Endothelial cell of umbilical vein (primary cell): Measurements from ENCODE around the gene SCN2B. TPM values are rescaled to one million over a fixed set of nuclear protein-coding genes. Genes with fewer than 3 reads are reported as not detected.

Experiments used
- BruUV-seq: library from RNA; stranded (reverse); fragments of 400-500 nt; replicated peaks from 2 replicates; lab custom pipeline; 2021; lab: Mats Ljungman, UMichigan
- CTCF ChIA-PET: fragments of 300-600, 350-600 bp; sonication (Branson Sonifier 250); formaldehyde crosslinking; loops from one replicate; lab custom pipeline; 2021; ENCODE audit warnings: antibody characterized with exemption, inconsistent platforms; lab: Charles Lee
- POLR2A ChIA-PET: fragments of 300-600, 350-600 bp; sonication (Branson Sonifier 250); formaldehyde crosslinking; loops from one replicate; lab custom pipeline; 2021; ENCODE audit warnings: antibody characterized with exemption, inconsistent platforms; lab: Charles Lee
- DNase-seq: peaks from one replicate; pipeline ENCODE4 v3.0.0-alpha.2; 2011; ENCODE audit warnings: low read depth, low spot score
- FAIRE-seq: peaks from 2 replicates; lab custom pipeline; 2011; peaks lifted over from hg19 to GRCh38; lab: Jason Lieb, UNC
- H2AFZ ChIP-seq: 2 replicates; pipeline ENCODE4 v1.6.0; 2012; ENCODE audit warnings: low read depth, low read length, control low read depth, inconsistent platforms
- H3K27ac ChIP-seq: 2 replicates; pipeline ENCODE4 v1.5.1; 2011; ENCODE audit warnings: low read depth, mild to moderate bottlenecking, control low read depth, low read length, moderate library complexity; ENCODE audit not compliant: insufficient read depth
- H3K27me3 ChIP-seq, 2 experiments: 2 replicates each; pipeline versions ENCODE4 v1.6.0 to v1.6.1; 2011; ENCODE audit warnings: low read length in 2 of 2, mixed read lengths in 1 of 2; ENCODE audit not compliant: control insufficient read depth in 2 of 2, insufficient read depth in 2 of 2
- H3K36me3 ChIP-seq, 2 experiments: 2 replicates in 1 of 2; 3 replicates in 1 of 2; pipeline ENCODE4 v1.5.1; 2011; ENCODE audit warnings: low read length in 2 of 2, mild to moderate bottlenecking in 1 of 2, moderate library complexity in 1 of 2; ENCODE audit not compliant: control insufficient read depth in 2 of 2, insufficient read depth in 2 of 2; ENCODE audit errors: extremely low read depth in 1 of 2
- H3K4me1 ChIP-seq: 3 replicates; pipeline ENCODE4 v1.5.1; 2011; ENCODE audit warnings: mild to moderate bottlenecking, low read length; ENCODE audit not compliant: control insufficient read depth, insufficient read depth; ENCODE audit errors: extremely low read depth
- H3K4me2 ChIP-seq: 2 replicates; pipeline ENCODE4 v1.6.1; 2011; ENCODE audit warnings: low read length, control low read depth, mixed read lengths; ENCODE audit not compliant: insufficient read depth
- H3K4me3 ChIP-seq, 3 experiments: fragments of 200-600 bp in 1 of 3; sonication (generic), shearing (Covaris generic) in 1 of 3; replicated peaks in 1 of 3; 2 replicates each; pipeline ENCODE4 v1.5.1; 2011 to 2016; ENCODE audit warnings: control low read depth in 3 of 3, low read length in 3 of 3, mild to moderate bottlenecking in 2 of 3, inconsistent platforms in 1 of 3, low read depth in 1 of 3, moderate library complexity in 1 of 3; ENCODE audit not compliant: insufficient read depth in 1 of 3
- H3K79me2 ChIP-seq: 2 replicates; pipeline ENCODE4 v1.6.0; 2012; ENCODE audit warnings: low read length, inconsistent platforms; ENCODE audit not compliant: control insufficient read depth, insufficient read depth
- H3K9ac ChIP-seq: replicated peaks from 2 replicates; pipeline ENCODE3; 2011; ENCODE audit warnings: low read length, control low read depth; ENCODE audit not compliant: insufficient read depth; ENCODE audit errors: extremely low read depth
- H3K9me1 ChIP-seq: replicated peaks from 3 replicates; pipeline ENCODE4 v1.6.0; 2011; ENCODE audit warnings: mild to moderate bottlenecking, low read length; ENCODE audit not compliant: control insufficient read depth, insufficient read depth; ENCODE audit errors: extremely low read depth
- H3K9me3 ChIP-seq: replicated peaks from 2 replicates; pipeline ENCODE4 v1.5.1; 2012; ENCODE audit warnings: low read length, inconsistent platforms; ENCODE audit not compliant: control insufficient read depth, insufficient read depth
- H4K20me1 ChIP-seq: replicated peaks from 2 replicates; pipeline ENCODE3; 2011; ENCODE audit warnings: mild to moderate bottlenecking, low read length; ENCODE audit not compliant: control insufficient read depth, insufficient read depth; ENCODE audit errors: extremely low read depth
- EZH2 ChIP-seq: IDR thresholded peaks from 2 replicates; pipeline ENCODE4 v1.6.1; 2012; ENCODE audit warnings: borderline replicate concordance, low read depth, mild to moderate bottlenecking, moderate library complexity, low read length, inconsistent platforms; ENCODE audit not compliant: severe bottlenecking
- FOS ChIP-seq: IDR thresholded peaks from 2 replicates; pipeline ENCODE4 v1.6.1; 2011; ENCODE audit warnings: mild to moderate bottlenecking, low read length, moderate library complexity, borderline replicate concordance; ENCODE audit not compliant: insufficient read depth
- GATA2 ChIP-seq: IDR thresholded peaks from 2 replicates; pipeline ENCODE4 v1.7.0; 2011; ENCODE audit warnings: low read depth, mild to moderate bottlenecking, moderate library complexity, mixed read lengths, low read length; ENCODE audit not compliant: insufficient read length, insufficient read depth
- JUN ChIP-seq: IDR thresholded peaks from 2 replicates; pipeline ENCODE4 v1.6.1; 2011; ENCODE audit warnings: borderline replicate concordance, low read depth; ENCODE audit not compliant: insufficient read length, insufficient read depth
- MYC ChIP-seq: IDR thresholded peaks from one replicate; pipeline ENCODE4 v1.6.1; 2011; ENCODE audit warnings: mild to moderate bottlenecking, low read depth, low read length
- POLR2A ChIP-seq: IDR thresholded peaks from 2 replicates; pipeline ENCODE4 v1.6.1; 2012; ENCODE audit warnings: low read depth, mild to moderate bottlenecking, control low read depth, low read length
- POLR2AphosphoS5 ChIP-seq: IDR thresholded peaks from 2 replicates; pipeline ENCODE4 v1.6.1; 2012; ENCODE audit warnings: low read depth, mild to moderate bottlenecking, control low read depth, low read length, moderate library complexity; ENCODE audit not compliant: insufficient read depth
- dilution Hi-C: fragments of 300-500 bp; cut with MboI; formaldehyde crosslinking; loops from one replicate; pipeline ENCODE4 v1.15.0; 2019; ENCODE audit warnings: low sequenced_read_pairs; ENCODE audit not compliant: extremely low pct_ligation_motif_present
- intact Hi-C: fragments of 100-400 bp; cut with micrococcal nuclease; formaldehyde crosslinking; loops from one replicate; pipeline ENCODE4 v1.10.0; 2022
- polyA plus RNA-seq, 4 experiments: library from polyadenylated mRNA; depleted of rRNA in 3 of 4; stranded (reverse) in 3 of 4; unstranded in 1 of 4; fragments of >200 nt; gene quantifications; 2 replicates each; pipeline versions ENCODE4 v1.2.1 to v1.2.3, GENCODE V29; 2011 to 2012; ENCODE audit warnings: missing spikeins in 1 of 4
- total RNA-seq: library from RNA; stranded (reverse); gene quantifications from 2 replicates; pipeline ENCODE4 v1.2.3, GENCODE V29; 2021
- TF ChIP-seq, protein P1 (sequence below): IDR thresholded peaks from 2 replicates; pipeline ENCODE4 v1.6.1; 2011; ENCODE audit not compliant: insufficient read depth, insufficient read length
- TF ChIP-seq, protein P2 (sequence below), 2 donors: IDR thresholded peaks; 1 replicate in 1 of 2; 2 replicates in 1 of 2; pipeline ENCODE4 v1.5.1; 2011; ENCODE audit warnings: low read length in 2 of 2, mild to moderate bottlenecking in 2 of 2, moderate library complexity in 2 of 2, control low read depth in 1 of 2, inconsistent platforms in 1 of 2, low read depth in 1 of 2; ENCODE audit not compliant: insufficient read depth in 1 of 2; ENCODE audit errors: extremely low read depth in 1 of 2

SCN2B gene
- total and polyA plus RNA-seq, 2 donors (not counting 3 experiments of a cell fraction or from before 2014, with no cell fraction given) = not detected

DNA sequence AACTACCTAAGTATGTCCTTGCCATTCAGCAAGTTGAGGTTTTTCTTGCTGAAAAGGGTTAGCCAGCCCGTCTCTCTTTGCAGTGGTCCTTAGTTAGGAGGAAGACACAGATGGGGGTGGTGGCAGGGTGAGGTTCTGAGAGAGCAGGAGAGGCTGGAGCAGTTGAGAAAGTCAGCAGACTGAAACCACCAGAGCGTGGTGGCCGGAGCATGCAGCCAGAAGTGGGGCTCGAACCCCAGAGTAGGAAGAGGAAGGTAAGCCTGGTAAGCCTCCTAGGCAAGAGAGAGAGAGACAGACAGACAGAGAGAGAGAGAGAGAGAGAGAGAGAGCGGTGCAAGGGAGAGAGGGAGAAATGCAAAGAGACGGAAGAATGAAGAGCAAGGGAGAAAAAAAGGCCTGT is 14.7 kb downstream of the SCN2B start:
- no peaks in the 10 kb centered on the region for H4K20me1 ChIP-seq
- POLR2A ChIA-PET = no interaction called here
- H3K9me1 ChIP-seq = no peaks in the 10 kb centered on the region
- intact Hi-C loops = no loop called here
- H3K27ac ChIP-seq = no peak overlapping the region
- H3K36me3 ChIP-seq = no peaks in the 10 kb centered on the region
- H3K9ac ChIP-seq = no peak overlapping the region
- no TSS peak for BruUV-seq
- TF ChIP-seq POLR2A (no peak), GATA2 (no peak), POLR2AphosphoS5 (no peak), JUN (no peak), FOS (no peak), MYC (no peak), EZH2 (no peak)
- TF ChIP-seq, protein P1, sequence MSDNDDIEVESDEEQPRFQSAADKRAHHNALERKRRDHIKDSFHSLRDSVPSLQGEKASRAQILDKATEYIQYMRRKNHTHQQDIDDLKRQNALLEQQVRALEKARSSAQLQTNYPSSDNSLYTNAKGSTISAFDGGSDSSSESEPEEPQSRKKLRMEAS = no peak
- TF ChIP-seq, protein P2, sequence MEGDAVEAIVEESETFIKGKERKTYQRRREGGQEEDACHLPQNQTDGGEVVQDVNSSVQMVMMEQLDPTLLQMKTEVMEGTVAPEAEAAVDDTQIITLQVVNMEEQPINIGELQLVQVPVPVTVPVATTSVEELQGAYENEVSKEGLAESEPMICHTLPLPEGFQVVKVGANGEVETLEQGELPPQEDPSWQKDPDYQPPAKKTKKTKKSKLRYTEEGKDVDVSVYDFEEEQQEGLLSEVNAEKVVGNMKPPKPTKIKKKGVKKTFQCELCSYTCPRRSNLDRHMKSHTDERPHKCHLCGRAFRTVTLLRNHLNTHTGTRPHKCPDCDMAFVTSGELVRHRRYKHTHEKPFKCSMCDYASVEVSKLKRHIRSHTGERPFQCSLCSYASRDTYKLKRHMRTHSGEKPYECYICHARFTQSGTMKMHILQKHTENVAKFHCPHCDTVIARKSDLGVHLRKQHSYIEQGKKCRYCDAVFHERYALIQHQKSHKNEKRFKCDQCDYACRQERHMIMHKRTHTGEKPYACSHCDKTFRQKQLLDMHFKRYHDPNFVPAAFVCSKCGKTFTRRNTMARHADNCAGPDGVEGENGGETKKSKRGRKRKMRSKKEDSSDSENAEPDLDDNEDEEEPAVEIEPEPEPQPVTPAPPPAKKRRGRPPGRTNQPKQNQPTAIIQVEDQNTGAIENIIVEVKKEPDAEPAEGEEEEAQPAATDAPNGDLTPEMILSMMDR (IDR thresholded peaks at IDR 0.05; ENCODE audit: extremely low read depth in 1 of 2, insufficient read depth in 1 of 2, low read depth in 1 of 2, low read length in 2 of 2) = no peak
- no peak overlapping the region for H2AFZ ChIP-seq
- DNase-seq (no peak), FAIRE-seq (no peak)
- H3K27me3 ChIP-seq = peaks cover 28 to 41% of the 10 kb centered on the region in 2 experiments
- H3K4me3 ChIP-seq = no peak overlapping the region
- H3K9me3 ChIP-seq = no peaks in the 10 kb centered on the region
- H3K79me2 ChIP-seq = no peaks in the 10 kb centered on the region
- CTCF ChIA-PET = no interaction called here
- no peaks in the 10 kb centered on the region for H3K4me1 ChIP-seq
- dilution Hi-C loops = no loop called here
- no peak overlapping the region for H3K4me2 ChIP-seq
